ENCODE measurements around the gene KCNF1.

The KCNF1 gene

GRCh38 chr2:10911291-10912075, at the start of gene KCNF1:
Gene KCNF1 (plus strand): TSS chr2:10911934. CDS start chr2:10912427, 493 bp downstream.
- DNase-seq (ENCODE audit: low spot score): peak; percentile 87

- no peak for DNase-seq (ENCODE audit: low spot score)
Observed at GRCh38 chr2:10862330-10862729, 49.4 kb upstream of the KCNF1 start.

GRCh38 chr2:10863047-10863446, 48.7 kb upstream of the KCNF1 start:
- DNase-seq (ENCODE audit: low spot score): no peak

- no peak for DNase-seq (ENCODE audit: low spot score)
Observed at GRCh38 chr2:10863837-10864236, 47.9 kb upstream of the KCNF1 start.

GRCh38 chr2:10864251-10864650, 47.5 kb upstream of the KCNF1 start:
- no peak for DNase-seq (ENCODE audit: low spot score)

GRCh38 chr2:10864861-10865636, 46.7 kb upstream of the KCNF1 start:
- no peak for DNase-seq (ENCODE audit: low spot score)

GRCh38 chr2:10865841-10866240, 45.9 kb upstream of the KCNF1 start:
- DNase-seq (ENCODE audit: low spot score): no peak

- no peak for DNase-seq (ENCODE audit: low spot score)
Observed at GRCh38 chr2:10867692-10868420, 43.9 kb upstream of the KCNF1 start.

GRCh38 chr2:10868465-10869314, 43.0 kb upstream of the KCNF1 start:
- no peak for DNase-seq (ENCODE audit: low spot score)

GRCh38 chr2:10871978-10872377, 39.8 kb upstream of the KCNF1 start:
- DNase-seq (ENCODE audit: low spot score): no peak

- no peak for DNase-seq (ENCODE audit: low spot score)
Observed at GRCh38 chr2:10873171-10873570, 38.6 kb upstream of the KCNF1 start.

- no peak for DNase-seq (ENCODE audit: low spot score)
Observed at GRCh38 chr2:10873790-10874437, 37.8 kb upstream of the KCNF1 start.

- DNase-seq (ENCODE audit: low spot score): no peak
Observed at GRCh38 chr2:10875126-10875525, 36.6 kb upstream of the KCNF1 start.

GRCh38 chr2:10876394-10876793, 35.3 kb upstream of the KCNF1 start:
- DNase-seq (ENCODE audit: low spot score): no peak

- DNase-seq (ENCODE audit: low spot score): no peak
Observed at GRCh38 chr2:10876963-10877362, 34.8 kb upstream of the KCNF1 start.

- DNase-seq (ENCODE audit: low spot score): peak; percentile 9
Observed at GRCh38 chr2:10877651-10878111, 34.1 kb upstream of the KCNF1 start.

- DNase-seq (ENCODE audit: low spot score): no peak
Observed at GRCh38 chr2:10878268-10878915, 33.3 kb upstream of the KCNF1 start.

- DNase-seq (ENCODE audit: low spot score): no peak
Observed at GRCh38 chr2:10879159-10879558, 32.6 kb upstream of the KCNF1 start.

- no peak for DNase-seq (ENCODE audit: low spot score)
Observed at GRCh38 chr2:10879624-10880585, 31.8 kb upstream of the KCNF1 start.
